ENCODE measurements around the gene AGBL4.
"Not testable (repeated sequence)": the region's sequence is repeated elsewhere in the genome, so short reads cannot be mapped to it uniquely, and the experiment has no call there.

Gene AGBL4

DNA sequence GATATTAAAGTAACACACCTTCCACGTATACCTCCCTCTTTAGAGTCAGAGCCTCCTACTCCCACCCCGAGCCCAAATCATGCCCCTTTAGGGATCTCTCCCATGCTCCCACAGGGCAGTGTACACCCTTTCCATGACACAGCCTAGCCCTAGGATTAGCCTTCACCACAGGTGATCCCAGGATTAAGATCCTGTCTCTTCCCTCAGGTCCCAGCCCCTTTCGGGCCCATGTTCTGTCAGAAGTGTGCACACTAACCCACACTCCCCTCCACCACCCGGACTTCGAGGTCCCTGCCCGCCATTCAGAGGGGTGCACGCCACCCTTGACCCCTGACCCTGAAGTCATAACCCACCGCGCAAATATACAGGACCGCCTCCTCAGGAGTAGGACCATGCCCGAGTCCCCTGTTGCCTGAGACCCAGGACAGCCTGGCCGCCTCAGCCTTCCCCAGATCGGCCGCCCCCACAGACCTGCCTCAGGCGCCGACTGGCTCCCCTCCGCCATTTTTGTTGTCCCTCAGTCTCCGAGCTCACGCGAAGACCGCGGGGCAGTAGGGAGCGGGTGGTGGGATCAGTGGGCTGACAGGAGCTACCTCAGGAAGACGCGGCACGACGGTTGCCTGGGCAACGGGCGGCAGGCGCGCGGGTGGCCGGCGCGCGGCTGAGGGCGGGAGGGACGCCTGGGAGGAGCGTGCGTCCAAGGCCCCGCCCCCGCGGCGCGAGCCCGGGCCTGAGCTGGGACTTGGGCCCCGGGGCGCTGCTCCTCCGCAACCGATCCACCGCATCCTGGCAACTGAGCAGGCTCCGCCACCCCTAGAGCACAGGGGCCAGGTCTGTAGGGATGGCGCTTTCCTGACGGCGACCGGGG is at the start of gene AGBL4:
Gene AGBL4 (minus strand): TSS at position 663 of the 868 bp plus-strand sequence.
- FAIRE-seq, result no peak
- no peak for DNase-seq (ENCODE audit: low spot score)

DNA sequence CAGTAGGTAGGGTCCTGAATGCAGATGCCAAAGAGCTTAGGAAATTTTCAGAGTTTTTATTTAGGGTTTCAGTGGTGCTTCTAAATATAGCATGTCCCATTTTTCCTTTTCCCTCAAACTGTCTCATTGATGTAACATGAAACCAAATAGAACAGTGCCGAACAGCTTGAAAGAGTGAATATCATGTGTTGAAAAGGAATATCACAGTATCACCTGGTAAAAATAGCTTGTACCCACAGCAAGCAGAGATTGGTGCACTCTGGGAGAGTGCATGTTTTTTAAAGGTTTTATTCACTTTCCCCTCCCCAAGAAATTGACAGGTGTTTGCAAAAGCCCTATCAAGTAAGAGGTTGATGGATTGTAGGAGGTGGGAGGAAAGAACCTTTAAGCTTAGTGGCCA is 43.1 kb upstream of the AGBL4 start:
- FAIRE-seq, result no peak
- no peak for DNase-seq (ENCODE audit: low spot score)

DNA sequence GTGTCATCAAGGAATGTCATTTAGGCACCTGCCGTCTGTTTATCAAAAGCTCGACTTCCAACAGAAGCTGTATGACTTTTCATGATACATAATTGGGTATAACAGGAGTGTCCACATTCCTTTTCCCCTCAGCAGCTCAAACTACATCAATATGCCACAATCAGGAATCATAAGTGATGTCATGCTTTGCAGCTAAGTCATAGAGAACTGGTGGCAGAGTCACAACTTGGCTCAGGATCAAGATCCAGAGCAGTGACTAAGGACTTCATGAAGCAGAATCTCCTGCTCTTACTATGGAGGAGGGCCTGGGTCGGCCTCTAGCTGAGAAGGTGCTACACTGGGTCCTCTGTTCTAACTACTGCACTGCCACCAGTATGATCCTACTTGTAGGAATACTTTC is 36.5 kb upstream of the AGBL4 start:
- DNase-seq (ENCODE audit: low spot score), result peak; percentile 35
- no peak for FAIRE-seq

DNA sequence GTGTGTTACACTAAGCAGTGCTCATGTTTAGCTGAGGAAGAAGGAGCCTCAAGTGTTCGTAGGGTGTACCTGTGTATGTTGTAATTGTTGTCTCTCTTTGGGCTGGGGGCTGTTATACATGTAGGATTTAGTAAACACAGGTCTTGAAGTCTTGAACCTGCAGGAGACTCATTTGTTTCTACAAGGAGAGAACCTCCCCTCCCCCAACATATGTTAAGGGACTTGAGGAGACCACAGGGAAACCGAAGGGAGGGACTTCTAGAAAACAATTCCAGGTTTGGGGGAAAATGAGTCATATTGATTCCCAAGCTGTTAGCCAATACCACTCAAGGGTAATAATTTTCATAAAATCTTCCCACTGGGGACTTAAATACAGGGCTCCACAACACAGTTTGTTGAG is 25.0 kb upstream of the AGBL4 start:
- no peak for FAIRE-seq
- DNase-seq (ENCODE audit: low spot score), result no peak

DNA sequence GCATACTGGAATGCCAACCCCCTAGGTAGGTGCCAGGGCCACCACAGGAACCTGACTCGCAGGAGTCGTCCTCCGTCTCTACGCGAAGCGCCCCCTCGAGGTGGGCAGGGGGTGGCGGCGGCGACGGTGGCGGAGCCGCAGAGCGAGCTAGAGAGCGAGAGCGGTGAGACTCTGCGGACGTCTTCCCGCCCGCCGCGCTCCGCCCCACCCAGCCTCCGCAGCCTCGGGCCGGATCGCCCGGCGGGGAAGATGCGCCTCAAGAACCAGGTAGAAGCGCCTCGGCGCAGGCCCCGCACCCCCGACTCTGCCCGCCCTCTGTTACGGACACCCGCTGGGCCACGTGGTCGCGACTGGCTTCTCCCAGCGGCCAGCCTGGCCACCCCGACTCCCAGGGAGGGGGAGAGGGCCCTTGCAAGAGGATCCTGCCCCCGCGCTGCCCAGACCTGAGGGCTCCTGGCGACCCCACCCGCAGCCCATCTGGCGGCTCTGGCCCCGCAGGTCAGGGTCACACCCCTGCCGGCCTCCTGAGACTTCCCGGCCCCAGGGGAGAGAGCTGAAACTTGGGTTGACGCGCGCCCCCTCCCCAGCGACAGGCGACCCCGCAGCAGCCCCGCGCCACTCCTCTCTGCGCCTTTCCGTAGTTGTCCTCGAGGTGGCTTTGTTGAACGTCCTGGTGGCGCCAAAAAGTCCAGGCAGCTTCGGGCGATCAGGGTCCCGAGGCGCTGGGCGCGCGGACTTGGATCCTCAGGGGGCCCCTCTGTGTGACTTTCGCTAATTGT is 24.4 kb upstream of the AGBL4 start:
- no peak for FAIRE-seq
- no peak for DNase-seq (ENCODE audit: low spot score)

DNA sequence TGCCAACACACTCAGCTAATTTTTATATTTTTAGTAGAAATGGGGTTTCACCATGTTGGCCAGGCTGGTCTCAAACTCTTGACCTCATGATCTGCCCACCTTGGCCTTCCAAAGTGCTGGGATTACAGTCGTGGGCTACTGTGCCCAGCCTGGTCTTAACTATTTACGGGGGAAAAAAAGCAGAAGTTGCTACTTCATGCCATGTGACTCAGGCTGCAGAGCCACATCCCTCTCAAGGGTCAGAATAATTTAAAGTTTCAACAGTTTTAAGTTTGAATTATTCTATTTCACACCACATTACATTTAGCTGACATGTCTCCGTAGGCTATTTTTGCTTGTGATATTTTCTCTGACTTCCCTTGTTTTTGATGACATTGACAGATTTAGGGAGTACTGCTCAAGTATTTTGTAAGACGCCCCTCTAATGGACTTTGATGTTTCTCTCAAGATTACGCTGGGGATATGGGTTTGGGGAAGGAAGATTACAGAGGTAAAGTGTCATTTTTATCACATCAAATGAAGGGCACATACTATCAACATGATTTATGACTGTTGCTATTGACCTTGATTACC is 14.6 kb upstream of the AGBL4 start:
- no peak for FAIRE-seq
- no peak for DNase-seq (ENCODE audit: low spot score)

DNA sequence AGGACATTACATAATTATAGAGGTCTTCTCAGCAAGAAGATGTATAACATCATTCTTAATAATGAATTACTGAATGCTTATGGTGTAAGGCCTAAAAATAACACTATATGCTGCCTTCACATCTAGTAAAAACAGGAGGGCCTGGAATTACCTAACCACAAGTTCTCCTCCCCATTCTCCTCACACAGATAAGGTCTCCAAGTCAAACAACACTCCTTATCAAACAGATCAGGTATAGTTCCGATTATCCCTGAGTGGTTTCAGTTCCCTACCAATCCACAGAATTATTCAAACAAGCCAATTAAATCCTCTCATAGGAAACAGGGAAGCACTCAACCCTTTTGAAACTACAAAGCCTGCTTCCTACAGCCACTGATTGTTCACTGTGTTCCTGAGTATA is 4.0 kb upstream of the AGBL4 start:
- DNase-seq (ENCODE audit: low spot score) (no peak), FAIRE-seq (no peak)

DNA sequence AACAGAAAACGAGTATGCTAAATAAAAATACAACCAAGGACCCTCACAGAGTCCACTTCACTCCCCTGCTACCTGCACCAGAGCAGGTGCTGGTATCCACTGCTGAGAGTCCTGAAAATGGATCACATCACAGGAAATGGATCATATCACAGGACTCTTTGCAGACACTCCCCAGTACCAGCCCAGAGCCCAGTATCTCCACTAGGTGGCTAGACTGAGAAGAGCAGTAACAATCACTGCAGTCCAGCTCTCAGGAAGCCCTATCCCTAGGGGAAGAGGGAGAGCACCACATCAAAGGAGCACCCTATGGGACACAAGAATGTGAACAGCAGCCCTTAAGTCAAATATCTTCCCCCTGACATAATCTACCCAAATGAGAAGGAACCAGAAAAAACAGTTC is 28.0 kb downstream of the AGBL4 start:
- DNase-seq (ENCODE audit: low spot score), result no peak
- FAIRE-seq, result no peak

DNA sequence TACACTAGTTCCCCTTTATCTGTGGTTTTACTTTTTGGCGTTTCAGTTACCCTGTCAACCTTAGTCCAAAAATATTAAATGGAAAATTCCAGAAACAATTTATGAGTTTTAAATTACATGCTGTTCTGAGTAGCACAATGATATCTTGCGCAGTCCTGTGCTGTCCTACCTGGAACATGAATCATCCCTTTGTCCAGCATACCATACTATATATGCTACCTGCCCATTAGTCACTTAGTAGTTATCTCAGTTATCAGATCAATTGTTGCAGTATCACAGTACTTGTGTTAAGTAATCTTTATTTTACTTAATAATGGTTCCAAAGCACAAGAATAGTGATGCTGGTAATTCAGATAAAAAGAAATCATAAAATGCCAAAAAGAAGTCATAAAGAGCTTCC is 52.7 kb downstream of the AGBL4 start:
- FAIRE-seq, result no peak

DNA sequence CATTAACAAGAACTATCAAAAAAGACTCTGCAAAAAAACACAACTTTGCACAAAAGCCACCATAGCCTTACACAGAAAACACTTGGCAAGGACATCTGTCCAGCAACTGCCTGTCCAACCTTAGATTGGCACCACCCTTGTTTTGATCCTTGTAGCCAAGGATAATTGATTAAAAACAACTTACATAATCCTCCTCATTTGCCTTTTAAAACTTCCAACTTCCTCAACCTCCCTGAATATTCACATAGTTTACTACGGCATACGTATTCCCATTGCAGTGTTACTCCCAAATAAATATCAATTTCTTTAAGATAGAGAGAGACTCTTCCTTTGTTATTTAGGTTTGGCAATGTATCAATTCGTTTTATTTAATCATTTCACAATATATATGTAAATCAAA is 72.4 kb downstream of the AGBL4 start:
- no peak for FAIRE-seq
- DNase-seq (ENCODE audit: low spot score), result no peak

More for the DNA sequence above, 52.7 kb downstream of the AGBL4 start:
- DNase-seq (ENCODE audit: low spot score), result no peak

DNA sequence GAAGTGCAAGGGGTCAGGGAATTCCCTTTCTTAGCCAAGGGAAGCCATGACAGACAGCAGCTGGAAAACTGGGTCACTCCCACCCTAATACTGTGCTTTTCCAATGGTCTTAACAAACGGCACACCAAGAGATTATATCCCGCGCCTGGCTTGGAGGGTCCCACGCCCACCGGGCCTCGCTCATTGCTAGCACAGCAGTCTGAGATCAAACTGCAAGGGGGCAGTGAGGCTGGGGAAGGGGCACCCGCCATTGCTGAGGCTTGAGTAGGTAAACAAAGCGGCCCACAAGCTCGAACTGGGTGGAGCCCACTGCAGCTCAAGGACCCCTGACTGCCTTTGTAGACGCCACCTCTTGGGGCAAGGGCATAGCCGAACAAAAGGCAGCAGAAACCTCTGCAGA is 108.5 kb downstream of the AGBL4 start:
- not testable (repeated sequence) for DNase-seq (ENCODE audit: low spot score); FAIRE-seq

DNA sequence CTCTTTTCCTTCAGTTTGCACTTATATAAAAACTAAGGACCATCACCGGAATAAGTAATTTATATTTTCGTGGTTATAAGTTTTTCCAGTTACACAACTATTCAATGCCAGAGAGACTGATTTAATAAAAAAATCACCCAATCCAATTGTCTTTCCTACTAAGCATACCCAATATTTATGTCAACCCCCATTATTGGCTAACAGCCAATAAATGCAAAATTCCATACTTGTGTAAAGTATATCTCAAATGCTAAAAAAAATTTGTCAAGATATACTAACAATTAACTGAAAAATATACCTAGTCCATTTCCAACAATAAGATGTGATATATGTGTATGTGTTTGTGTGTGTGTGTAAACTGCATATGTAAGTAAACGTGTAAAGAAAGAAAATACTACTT is 117.4 kb downstream of the AGBL4 start:
- FAIRE-seq (no peak), DNase-seq (ENCODE audit: low spot score) (no peak)

DNA sequence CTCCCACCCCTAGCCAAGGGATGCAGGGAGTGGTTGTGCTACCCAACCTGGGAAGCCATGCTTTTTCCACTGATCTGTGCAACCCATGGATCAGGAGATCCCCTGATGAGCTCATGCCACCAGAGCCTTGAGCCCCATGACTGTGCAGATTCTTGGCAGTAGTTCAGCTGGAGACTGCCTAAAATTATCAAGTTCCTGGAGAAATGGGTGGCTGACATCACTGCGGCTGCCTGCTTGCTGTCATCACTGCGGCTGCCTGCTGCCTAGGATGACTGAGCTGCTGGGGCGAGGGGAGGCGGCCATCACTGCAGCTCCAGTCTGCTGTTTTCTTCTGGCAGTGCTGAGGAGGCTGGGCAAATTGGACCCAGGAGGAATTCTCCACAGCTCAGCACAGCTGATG is 159.2 kb downstream of the AGBL4 start:
- DNase-seq (ENCODE audit: low spot score) (no peak), FAIRE-seq (no peak)

DNA sequence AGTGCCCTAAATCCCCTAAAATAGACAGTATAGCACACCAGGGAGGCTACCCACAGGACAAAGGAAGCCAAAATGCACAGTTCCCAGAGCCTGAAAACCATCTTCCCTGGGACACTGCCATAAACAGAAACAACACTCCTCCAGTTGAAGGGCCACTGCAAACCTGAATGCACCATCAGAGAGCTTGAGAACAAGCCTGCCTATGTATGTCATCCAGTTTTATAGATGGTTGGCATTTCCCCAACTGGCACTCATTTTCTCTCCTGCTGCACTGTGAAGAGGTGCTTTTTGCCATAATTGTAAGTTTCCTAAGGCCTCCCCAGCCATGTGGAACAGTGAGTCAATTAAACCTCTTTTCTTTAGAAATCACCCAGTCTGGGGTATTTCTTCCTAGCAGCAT is 169.0 kb downstream of the AGBL4 start:
- FAIRE-seq, result no peak
- no peak for DNase-seq (ENCODE audit: low spot score)

DNA sequence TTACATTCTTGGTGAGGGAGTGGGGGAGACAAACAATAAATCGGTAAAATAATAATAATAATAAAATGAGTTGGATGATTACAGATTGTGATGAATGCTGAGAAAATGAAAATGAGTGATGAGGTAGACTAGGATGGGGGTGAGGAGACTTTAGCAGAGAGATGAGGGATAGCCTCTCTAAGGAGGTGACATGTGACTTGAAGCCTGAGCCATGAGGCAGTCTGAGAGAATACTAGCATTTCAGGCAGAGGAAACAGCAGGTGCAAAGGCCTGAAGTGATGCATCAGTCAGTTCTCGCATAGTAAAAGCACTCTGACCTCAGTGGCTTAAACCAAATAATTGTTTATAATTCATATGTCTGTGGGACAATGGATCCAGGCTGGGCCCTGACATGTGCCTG is 181.2 kb downstream of the AGBL4 start:
- FAIRE-seq, result no peak
- DNase-seq (ENCODE audit: low spot score), result no peak

DNA sequence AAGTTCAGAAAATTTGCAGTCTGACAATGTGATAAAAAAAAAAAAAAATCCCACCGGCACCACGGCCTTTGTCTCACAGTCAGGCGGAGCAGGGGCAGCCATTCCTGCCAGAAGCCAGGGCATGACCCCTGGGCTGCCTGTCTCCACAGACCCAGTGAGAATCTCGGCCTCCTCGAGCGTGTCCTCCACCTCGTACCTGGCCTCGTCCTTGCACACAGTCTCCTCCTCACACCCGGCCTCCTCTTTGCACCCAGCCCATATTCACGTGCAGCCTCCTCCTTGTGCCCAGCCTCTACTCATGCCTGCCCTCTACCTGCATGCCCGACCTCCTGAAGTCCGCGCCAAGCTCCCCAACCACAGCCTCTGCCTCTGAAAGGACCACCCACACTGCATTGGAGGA is 182.0 kb downstream of the AGBL4 start:
- no peak for DNase-seq (ENCODE audit: low spot score)
- no peak for FAIRE-seq

DNA sequence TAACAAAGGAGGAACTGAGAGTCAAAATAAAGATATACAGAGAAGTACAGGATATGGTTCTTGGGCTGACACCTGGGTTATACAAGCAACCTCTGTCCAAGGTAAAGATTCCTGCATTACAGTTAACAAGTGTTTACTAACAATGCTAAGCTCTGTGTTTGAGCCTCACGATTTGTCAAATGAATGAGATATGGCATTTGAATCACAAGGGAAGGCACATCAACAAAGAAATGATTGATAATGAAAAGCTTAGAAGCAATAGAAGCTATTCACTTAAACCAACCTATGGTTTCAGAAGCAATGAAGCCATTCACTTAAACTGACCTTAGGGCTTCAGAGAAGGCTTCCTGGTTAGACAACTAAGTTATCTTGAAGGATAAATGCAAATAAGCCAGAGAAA is 199.5 kb downstream of the AGBL4 start:
- FAIRE-seq, result no peak
- no peak for DNase-seq (ENCODE audit: low spot score)

DNA sequence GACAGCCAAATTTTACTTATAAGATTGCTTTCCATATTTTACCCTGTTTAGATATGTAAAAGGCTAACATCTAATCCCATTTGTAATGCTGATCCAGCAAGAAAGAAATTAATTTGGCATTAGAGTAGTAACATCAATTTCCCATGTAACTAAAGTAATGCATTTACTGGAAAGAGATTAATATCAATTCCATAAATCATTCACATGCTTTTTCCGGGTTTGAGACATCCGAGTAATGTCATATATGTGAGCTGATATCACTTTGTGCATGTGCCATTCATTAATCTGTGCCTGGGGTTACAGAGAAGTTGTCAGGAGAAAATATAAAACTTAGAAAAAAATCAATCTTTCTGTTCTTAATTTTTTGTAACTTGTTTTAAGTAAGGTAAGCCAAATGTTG is 206.1 kb downstream of the AGBL4 start:
- FAIRE-seq, result no peak

DNA sequence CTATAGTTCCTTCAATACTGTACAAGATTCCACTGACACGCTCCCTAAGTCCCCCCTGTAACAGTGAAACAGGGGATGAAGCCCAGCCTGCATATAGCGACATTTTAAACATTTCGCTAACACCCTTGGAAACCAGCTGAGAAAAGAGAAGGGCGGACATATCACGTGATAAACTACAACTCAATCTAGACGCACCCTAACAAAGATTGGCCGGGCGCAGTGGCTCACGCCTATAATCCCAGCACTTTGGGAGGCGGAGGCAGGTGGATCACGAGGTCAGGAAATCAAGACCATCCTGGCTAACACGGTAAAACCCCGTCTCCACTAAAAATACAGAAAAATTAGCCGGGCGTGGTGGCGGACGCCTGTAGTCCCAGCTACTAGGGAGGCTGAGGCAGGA is 236.7 kb downstream of the AGBL4 start:
- DNase-seq (ENCODE audit: low spot score); FAIRE-seq: not testable (repeated sequence)

More for the DNA sequence above, 206.1 kb downstream of the AGBL4 start:
- DNase-seq (ENCODE audit: low spot score), result no peak

DNA sequence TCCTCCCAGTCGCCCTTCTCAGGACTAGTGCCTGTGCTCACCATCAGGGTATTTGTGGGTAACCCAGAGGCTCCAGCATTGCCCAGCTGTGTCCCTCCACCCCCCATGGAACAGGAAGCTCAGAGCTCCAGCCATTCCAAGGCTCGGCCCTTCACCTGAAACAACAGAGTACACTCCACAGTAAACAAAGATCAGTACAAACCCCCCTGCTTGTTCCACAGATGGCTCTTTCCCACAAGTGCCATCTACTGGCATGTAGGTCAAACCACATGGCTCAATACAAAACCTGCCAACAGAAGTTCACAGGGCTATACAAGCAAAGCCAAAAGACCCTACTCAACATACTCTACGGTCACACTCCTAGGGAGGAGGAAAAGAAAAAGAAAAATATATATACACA is 258.7 kb downstream of the AGBL4 start:
- FAIRE-seq, result no peak
- no peak for DNase-seq (ENCODE audit: low spot score)

DNA sequence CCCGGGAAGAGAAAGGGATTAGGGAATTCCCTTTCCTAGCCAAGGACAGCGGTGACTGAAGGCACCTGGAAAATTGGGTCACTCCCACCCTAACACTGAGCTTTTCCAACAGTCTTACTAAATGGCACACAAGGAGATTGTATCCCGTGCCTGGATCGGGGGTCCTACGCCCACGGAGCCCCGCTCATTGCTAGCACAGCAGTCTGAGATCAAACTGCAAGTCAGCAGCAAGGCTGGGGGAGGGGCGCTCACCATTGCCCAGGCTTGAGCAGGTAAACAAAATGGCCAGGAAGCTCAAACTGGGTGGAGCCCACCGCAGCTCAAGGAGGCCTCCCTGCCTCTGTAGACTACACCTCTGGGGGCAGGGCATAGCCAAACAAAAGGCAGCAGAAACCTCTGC is 285.6 kb downstream of the AGBL4 start:
- FAIRE-seq, result not testable (repeated sequence)

DNA sequence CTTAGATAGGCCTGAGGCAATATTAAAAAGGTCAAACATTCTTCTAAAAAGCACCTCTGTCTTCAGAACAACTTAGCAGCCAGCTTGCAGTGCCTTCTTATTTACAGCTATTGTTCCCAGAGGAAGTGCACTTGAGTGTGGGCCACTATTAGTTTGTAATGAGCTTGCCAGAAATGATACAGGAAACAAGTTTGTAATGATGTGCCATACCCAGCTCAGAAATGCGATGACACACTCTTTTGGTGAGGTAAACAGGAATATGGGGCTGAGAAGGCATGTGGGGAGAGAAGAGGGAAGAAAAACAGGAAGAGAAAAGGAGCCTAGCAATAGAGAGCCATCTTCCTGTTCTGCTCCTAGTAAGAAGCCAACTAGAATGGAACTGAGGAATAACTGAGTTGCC is 295.4 kb downstream of the AGBL4 start:
- FAIRE-seq, result no peak
- no peak for DNase-seq (ENCODE audit: low spot score)

More for the DNA sequence above, 285.6 kb downstream of the AGBL4 start:
- not testable (repeated sequence) for DNase-seq (ENCODE audit: low spot score)

Data from RCC 7860 (cell line).